ENCODE data around the gene KLHL42.
"Not testable (repeated sequence)": the region's sequence is repeated elsewhere in the genome, so short reads cannot be mapped to it uniquely, and the experiment has no call there.

The KLHL42 gene, protein sequence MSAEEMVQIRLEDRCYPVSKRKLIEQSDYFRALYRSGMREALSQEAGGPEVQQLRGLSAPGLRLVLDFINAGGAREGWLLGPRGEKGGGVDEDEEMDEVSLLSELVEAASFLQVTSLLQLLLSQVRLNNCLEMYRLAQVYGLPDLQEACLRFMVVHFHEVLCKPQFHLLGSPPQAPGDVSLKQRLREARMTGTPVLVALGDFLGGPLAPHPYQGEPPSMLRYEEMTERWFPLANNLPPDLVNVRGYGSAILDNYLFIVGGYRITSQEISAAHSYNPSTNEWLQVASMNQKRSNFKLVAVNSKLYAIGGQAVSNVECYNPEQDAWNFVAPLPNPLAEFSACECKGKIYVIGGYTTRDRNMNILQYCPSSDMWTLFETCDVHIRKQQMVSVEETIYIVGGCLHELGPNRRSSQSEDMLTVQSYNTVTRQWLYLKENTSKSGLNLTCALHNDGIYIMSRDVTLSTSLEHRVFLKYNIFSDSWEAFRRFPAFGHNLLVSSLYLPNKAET

DNA sequence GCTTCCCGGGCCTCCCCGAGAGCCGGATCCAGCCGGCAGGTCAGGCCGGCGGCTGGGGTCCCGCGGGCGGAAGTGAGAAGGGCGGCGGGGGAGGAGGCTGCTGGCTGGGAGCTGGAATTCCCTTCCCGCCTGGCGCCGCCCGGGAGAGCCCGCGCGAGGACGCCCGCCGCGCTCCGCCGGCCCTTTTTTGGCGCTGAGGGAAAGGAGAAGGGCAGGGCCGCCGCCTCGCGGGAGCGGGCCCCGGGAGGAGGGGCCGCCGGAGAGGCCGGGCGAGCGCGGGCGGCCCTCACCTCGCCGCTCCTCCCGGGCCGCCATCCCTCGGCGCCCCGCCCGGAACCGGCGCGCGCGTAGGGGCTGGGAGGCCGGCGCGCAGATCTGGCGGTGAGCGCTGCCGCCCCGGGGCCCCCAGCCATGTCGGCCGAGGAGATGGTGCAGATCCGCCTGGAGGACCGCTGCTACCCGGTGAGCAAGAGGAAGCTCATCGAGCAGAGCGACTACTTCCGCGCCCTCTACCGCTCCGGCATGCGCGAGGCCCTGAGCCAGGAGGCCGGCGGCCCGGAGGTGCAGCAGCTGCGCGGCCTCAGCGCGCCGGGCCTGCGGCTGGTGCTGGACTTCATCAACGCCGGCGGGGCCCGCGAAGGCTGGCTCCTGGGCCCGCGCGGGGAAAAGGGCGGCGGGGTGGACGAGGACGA is at the start of gene KLHL42, which contains the start of gene MANSC4:
TSS of gene KLHL42 (plus strand) at position 314 of the 692 bp plus-strand sequence. CDS start at position 412, 98 bp downstream.
TSS of gene MANSC4 (minus strand) at position 317 of the 692 bp plus-strand sequence. CDS start 8,960 bp downstream, outside the sequence.
- TF ChIP-seq, protein P1, sequence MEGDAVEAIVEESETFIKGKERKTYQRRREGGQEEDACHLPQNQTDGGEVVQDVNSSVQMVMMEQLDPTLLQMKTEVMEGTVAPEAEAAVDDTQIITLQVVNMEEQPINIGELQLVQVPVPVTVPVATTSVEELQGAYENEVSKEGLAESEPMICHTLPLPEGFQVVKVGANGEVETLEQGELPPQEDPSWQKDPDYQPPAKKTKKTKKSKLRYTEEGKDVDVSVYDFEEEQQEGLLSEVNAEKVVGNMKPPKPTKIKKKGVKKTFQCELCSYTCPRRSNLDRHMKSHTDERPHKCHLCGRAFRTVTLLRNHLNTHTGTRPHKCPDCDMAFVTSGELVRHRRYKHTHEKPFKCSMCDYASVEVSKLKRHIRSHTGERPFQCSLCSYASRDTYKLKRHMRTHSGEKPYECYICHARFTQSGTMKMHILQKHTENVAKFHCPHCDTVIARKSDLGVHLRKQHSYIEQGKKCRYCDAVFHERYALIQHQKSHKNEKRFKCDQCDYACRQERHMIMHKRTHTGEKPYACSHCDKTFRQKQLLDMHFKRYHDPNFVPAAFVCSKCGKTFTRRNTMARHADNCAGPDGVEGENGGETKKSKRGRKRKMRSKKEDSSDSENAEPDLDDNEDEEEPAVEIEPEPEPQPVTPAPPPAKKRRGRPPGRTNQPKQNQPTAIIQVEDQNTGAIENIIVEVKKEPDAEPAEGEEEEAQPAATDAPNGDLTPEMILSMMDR (IDR thresholded peaks at IDR 0.05; ENCODE audit: borderline replicate concordance, insufficient read depth, low read depth, low read length): no peak
- peak within 1 kb of the TSS; percentile 89 for H3K4me3 ChIP-seq (ENCODE audit: low read depth, low read length)

DNA sequence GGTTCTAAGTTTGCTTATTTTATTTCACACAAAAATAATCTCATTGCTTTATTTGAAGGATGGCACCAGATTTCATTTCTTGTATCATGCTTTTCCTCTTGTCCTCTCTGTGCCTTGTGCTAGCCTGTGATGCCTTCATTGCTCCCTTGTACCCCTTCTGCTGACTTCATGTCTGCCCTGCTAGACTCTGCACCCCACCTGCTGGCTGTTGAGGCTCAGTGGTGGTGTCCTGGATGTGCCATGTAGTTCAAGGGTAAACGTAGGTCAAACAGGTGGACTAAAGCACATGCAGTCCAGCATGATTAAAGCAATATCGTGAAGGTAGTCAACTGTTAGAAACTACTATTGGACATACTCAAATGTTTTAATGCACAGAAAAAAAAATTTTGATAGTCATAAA is 47.8 kb upstream of the KLHL42 start:
- TF ChIP-seq, protein P1 (IDR thresholded peaks at IDR 0.05; ENCODE audit: borderline replicate concordance, insufficient read depth, low read depth, low read length): peak; percentile 37; the same call in 1 of the 2 replicates
- no peak overlapping the region for H3K4me3 ChIP-seq (ENCODE audit: low read depth, low read length)

DNA sequence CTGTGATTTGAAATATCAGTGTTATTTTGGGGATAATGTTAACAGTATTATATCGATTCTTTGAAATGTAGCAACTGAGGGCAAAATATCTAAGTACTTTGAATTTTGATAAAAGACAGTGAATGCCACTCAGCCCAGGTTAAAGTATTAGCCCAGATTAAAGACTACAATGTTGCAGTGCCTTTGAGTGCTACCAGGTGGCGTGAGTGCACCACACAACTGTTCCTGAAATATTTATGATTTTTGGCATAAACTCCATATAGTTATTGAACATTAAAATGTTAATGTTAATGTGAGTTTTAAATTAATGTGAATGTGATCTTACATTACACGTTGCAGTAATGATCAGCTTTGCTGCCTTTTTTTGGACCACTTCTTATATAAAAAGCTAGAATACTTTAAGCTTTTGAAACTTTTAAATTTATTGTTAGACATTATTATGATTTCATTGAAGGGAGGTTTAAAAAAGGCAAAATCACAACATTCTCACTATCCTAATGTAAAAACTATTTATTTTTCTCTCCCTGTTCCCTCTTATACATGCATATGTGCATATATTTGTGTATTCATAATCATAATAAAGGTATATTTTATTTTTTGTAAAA is 46.9 kb upstream of the KLHL42 start:
- H3K4me3 ChIP-seq (ENCODE audit: low read depth, low read length): no peak overlapping the region
- TF ChIP-seq, protein P1 (IDR thresholded peaks at IDR 0.05; ENCODE audit: borderline replicate concordance, insufficient read depth, low read depth, low read length): peak; percentile 68

DNA sequence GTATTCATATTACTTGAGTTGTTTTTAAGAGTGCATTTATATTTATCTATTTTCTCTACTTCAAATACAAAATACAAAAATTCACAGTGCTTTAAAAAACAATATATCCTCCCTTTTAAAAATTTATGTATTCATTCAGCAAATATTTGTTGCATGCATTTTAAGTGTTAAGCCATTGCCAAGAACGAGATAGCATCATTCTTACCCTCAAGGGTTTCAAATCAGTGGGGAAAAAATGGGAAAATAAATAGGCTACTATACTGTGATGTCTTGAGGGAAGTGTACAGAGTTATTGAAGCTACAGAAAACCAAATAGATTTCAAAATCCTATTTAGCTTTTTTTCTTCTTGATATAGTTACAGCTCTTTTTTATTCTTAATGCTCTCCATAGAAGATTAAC is 46.2 kb upstream of the KLHL42 start:
- TF ChIP-seq, protein P1 (IDR thresholded peaks at IDR 0.05; ENCODE audit: borderline replicate concordance, insufficient read depth, low read depth, low read length): no peak

DNA sequence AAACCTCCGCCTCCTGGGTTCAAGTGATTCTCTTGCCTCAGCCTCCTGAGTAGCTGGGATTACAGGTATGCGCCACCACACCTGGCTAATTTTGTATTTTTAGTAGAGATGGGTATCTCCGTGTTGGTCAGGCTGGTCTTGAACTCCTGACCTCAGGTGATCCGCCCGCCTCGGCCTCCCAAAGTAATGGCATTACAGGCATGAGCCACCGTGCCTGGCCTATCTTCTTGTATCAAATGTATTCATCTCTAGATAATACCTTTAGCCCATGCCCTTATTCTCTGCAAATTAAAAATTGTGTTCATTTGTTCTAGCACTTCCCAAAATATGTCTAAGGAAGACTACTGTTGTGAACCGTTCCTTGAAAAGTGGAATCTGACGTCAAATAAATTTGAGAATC is 45.7 kb upstream of the KLHL42 start:
- H3K4me3 ChIP-seq (ENCODE audit: low read depth, low read length): not testable (repeated sequence)

More for the DNA sequence above, 46.2 kb upstream of the KLHL42 start:
- no peak overlapping the region for H3K4me3 ChIP-seq (ENCODE audit: low read depth, low read length)

DNA sequence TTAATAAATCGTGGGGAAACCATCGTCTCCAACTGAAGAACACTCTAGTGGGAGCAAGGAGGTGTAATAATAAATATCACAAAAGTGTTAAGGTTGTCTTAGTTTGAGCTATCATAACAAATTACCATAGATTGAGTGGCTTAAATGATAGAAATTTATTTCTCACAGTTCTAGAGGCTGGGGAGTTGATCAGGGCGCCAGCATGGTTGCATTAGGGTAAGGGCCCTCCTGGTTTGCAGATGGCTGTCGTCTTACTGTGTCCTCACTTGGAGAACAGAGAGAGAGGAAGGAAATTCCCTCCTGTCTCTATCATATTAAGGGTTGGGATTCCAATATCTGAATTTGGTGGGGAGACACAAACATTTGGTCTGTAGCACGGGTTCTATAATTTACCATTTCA is 36.4 kb upstream of the KLHL42 start:
- H3K4me3 ChIP-seq (ENCODE audit: low read depth, low read length): no peak overlapping the region
- TF ChIP-seq, protein P1 (IDR thresholded peaks at IDR 0.05; ENCODE audit: borderline replicate concordance, insufficient read depth, low read depth, low read length): no peak

DNA sequence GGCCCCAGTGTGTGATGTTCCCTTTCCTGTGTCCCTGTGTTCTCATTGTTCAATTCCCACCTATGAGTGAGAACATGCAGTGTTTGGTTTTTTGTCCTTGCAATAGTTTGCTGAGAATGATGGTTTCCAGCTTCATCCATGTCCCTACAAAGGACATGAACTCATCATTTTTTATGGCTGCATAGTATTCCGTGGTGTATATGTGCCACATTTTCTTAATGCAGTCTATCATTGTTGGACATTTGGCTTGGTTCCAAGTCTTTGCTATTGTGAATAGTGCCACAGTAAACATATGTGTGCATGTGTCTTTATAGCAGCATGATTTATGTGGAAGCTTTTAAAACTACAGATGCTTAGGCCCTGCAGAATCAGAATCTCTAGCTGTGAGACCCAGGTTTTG is 34.3 kb upstream of the KLHL42 start:
- H3K4me3 ChIP-seq (ENCODE audit: low read depth, low read length): not testable (repeated sequence)

All from GM12875 (cell line).